Stomach (tissue), 4 donors: ENCODE data around the gene NCOA4.
A peak's percentile ranks its signal among the peaks of the same experiment; 100 is the strongest.
"Not testable (repeated sequence)": the region's sequence is repeated elsewhere in the genome, so short reads cannot be mapped to it uniquely, and the experiment has no call there.

Experiments
- CTCF ChIP-seq, 7 experiments: fragments of 450-650 bp in 4 of 7; fragments of 200-600 bp in 3 of 7; sonication (generic) in 3 of 7; IDR thresholded peaks; one replicate each; pipeline ENCODE4 v1.5.1; 2016 to 2019; ENCODE audit warnings: antibody characterized with exemption in 7 of 7, control low read depth in 2 of 7, mild to moderate bottlenecking in 1 of 7
- EP300 ChIP-seq: sonication (generic); formaldehyde crosslinking; IDR thresholded peaks from one replicate; pipeline ENCODE4 v1.6.1; 2017; ENCODE audit warnings: antibody characterized with exemption
- POLR2A ChIP-seq, 4 donors: fragments of 450-650 bp; IDR thresholded peaks; one replicate each; pipeline ENCODE4 v1.6.1; 2016; ENCODE audit warnings: antibody characterized with exemption in 4 of 4, control low read depth in 2 of 4, mild to moderate bottlenecking in 1 of 4, moderate library complexity in 1 of 4
- POLR2AphosphoS5 ChIP-seq, 3 donors: sonication (generic); formaldehyde crosslinking; IDR thresholded peaks; one replicate each; pipeline ENCODE4 v1.6.1; 2016; ENCODE audit warnings: antibody characterized with exemption in 3 of 3

- TF ChIP-seq CTCF (IDR thresholded peaks at IDR 0.05): peak in 2 of 7 experiments; percentile 8 to 41
- TF ChIP-seq POLR2A (IDR thresholded peaks at IDR 0.05); EP300; POLR2AphosphoS5 (IDR thresholded peaks at IDR 0.05): not testable (repeated sequence)
Measured at GRCh38 chr10:45983538-45984186, 46.8 kb downstream of the NCOA4 start.
